MM.1S (cell line): ENCODE measurements around the gene PRPF6.

Experiments
- DNase-seq: peaks from one replicate; pipeline ENCODE4 v3.0.0-alpha.2; 2015
- H2AFZ ChIP-seq: fragments of 300-600 bp; sonication (generic); 2 replicates; pipeline ENCODE4 v1.6.0; 2016; ENCODE audit warnings: antibody characterized with exemption, low read length
- H3F3A ChIP-seq: fragments of 300-600 bp; sonication (generic); 2 replicates; pipeline ENCODE4 v1.6.1; 2016; ENCODE audit warnings: mild to moderate bottlenecking, antibody characterized with exemption, low read length, moderate library complexity, mixed read lengths; ENCODE audit not compliant: insufficient read depth
- H3K27ac ChIP-seq: fragments of 300-600 bp; sonication (generic); 2 replicates; pipeline ENCODE4 v1.5.1; 2016; ENCODE audit warnings: mild to moderate bottlenecking, low read length
- H3K27me3 ChIP-seq: fragments of 300-600 bp; sonication (generic); replicated peaks from 2 replicates; pipeline ENCODE4 v1.6.0; 2016; ENCODE audit warnings: low read length; ENCODE audit not compliant: insufficient read depth
- H3K36me3 ChIP-seq: fragments of 300-600 bp; sonication (generic); replicated peaks from 2 replicates; pipeline ENCODE4 v1.6.1; 2016; ENCODE audit warnings: mild to moderate bottlenecking, low read length, mixed read lengths; ENCODE audit not compliant: insufficient read depth
- H3K4me1 ChIP-seq: fragments of 300-600 bp; sonication (generic); 2 replicates; pipeline ENCODE4 v1.6.1; 2016; ENCODE audit warnings: low read length, mixed read lengths
- H3K4me2 ChIP-seq: fragments of 300-600 bp; sonication (generic); 2 replicates; pipeline ENCODE4 v1.6.0; 2016; ENCODE audit warnings: low read depth, low read length
- H3K4me3 ChIP-seq: fragments of 300-600 bp; sonication (generic); 2 replicates; pipeline ENCODE4 v1.5.1; 2016; ENCODE audit warnings: low read length, mixed read lengths
- H3K79me2 ChIP-seq: fragments of 300-600 bp; sonication (generic); 2 replicates; pipeline ENCODE4 v1.6.1; 2016; ENCODE audit warnings: mixed run types, low read length, mixed read lengths
- H3K9ac ChIP-seq: fragments of 300-600 bp; sonication (generic); 2 replicates; pipeline ENCODE4 v1.6.1; 2016; ENCODE audit warnings: low read length, mixed read lengths
- H3K9me2 ChIP-seq: fragments of 300-600 bp; sonication (generic); replicated peaks from 2 replicates; pipeline ENCODE4 v1.6.1; 2016; ENCODE audit warnings: mild to moderate bottlenecking, low read length, mixed read lengths; ENCODE audit not compliant: insufficient read depth
- H3K9me3 ChIP-seq: fragments of 300-600 bp; sonication (generic); replicated peaks from 2 replicates; pipeline ENCODE4 v1.6.1; 2016; ENCODE audit warnings: mild to moderate bottlenecking, low read length, mixed read lengths; ENCODE audit not compliant: insufficient read depth
- H4K20me1 ChIP-seq: fragments of 300-600 bp; sonication (generic); 2 replicates; pipeline ENCODE4 v1.6.1; 2016; ENCODE audit warnings: mild to moderate bottlenecking, low read length, moderate library complexity, mixed read lengths; ENCODE audit not compliant: insufficient read depth
- EZH2 ChIP-seq: fragments of 300-600 bp; sonication (generic); optimal IDR thresholded peaks from 2 replicates; pipeline ENCODE3; 2017; ENCODE audit warnings: low read depth, mild to moderate bottlenecking, antibody characterized with exemption, low read length, mixed read lengths
- EZH2phosphoT487 ChIP-seq: fragments of 300-600 bp; sonication (generic); IDR thresholded peaks from 2 replicates; pipeline ENCODE4 v1.6.1; 2018; ENCODE audit warnings: antibody characterized with exemption, low read length
- TF ChIP-seq, protein P1 (sequence below): fragments of 300-600 bp; sonication (generic); IDR thresholded peaks from 2 replicates; pipeline ENCODE4 v1.5.1; 2016; ENCODE audit warnings: antibody characterized with exemption, low read length, mixed read lengths

Gene PRPF6

DNA sequence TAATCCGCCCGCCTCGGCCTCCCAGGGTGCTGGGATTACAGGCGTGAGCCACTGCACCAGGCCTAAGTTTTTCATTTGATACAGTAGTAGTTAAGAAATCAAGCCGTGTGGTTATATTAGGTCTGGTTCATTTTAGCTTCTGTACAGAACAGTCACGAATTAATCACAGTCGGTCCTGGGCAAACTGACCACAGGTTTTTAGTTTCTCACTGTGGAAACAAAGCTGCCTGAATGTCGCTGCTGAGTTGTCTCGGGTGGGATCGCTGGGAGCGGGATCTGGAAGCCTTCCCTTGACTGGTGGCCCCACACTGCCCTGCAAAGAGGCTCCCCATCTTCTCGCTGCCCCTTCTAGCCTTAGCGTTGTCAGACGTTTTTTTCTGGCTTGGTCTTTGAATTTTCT, 43.3 kb upstream of the PRPF6 start:
- Histone ChIP-seq H3K36me3 (no peaks in the 10 kb centered on the region; the same call in 1 of the 2 replicates), H4K20me1 (no peaks in the 10 kb centered on the region), H3K4me1 (no peaks in the 10 kb centered on the region)

DNA sequence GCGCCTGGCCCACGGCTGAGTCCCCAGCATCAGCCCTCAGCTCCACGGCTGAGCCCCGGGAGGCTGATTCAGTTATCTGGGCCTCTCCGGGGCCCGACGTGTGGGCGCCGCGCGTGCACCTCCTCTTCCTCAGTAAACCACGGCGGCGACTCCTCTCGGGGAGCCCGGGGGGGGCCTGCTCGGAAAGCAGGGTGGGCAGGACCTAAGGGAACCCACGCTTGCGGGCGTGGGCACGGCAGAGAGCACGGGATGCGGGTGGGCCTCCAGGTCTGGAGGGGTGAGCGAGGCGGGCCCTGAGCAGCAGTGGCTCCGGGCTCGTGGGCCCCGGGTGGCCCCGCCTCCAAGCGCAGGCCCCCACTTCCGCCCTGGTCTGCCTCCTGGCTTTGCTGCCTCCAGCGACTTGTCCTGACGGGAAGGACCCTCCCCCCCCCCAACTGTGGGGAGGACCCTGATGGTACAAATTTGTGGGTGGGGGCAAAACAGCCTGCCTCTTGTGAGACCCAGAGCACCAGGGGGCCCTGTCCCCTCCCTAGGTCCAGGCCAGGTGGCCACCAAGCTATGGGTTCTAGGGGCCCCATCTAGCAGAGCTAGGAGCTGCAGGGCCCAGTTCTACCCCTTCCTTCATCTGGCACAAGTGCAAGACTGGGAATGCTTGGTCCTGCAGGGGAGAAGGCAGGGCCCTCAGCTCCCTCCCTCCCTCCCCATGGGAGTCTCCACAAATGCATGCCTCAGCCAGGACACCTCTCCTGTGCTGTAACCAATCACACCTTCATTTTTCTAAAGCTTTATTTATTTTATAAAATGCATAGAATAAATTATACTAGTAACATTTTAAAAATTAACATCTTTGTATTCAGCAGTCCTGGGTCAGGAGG, 41.6 kb upstream of the PRPF6 start:
- H4K20me1 ChIP-seq, result no peaks in the 10 kb centered on the region
- H3K27me3 ChIP-seq, result no peaks in the 10 kb centered on the region
- no peak for DNase-seq
- TF ChIP-seq EZH2 (no peak), EZH2phosphoT487 (no peak)
- TF ChIP-seq, protein P1, sequence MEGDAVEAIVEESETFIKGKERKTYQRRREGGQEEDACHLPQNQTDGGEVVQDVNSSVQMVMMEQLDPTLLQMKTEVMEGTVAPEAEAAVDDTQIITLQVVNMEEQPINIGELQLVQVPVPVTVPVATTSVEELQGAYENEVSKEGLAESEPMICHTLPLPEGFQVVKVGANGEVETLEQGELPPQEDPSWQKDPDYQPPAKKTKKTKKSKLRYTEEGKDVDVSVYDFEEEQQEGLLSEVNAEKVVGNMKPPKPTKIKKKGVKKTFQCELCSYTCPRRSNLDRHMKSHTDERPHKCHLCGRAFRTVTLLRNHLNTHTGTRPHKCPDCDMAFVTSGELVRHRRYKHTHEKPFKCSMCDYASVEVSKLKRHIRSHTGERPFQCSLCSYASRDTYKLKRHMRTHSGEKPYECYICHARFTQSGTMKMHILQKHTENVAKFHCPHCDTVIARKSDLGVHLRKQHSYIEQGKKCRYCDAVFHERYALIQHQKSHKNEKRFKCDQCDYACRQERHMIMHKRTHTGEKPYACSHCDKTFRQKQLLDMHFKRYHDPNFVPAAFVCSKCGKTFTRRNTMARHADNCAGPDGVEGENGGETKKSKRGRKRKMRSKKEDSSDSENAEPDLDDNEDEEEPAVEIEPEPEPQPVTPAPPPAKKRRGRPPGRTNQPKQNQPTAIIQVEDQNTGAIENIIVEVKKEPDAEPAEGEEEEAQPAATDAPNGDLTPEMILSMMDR, result no peak
- no peak overlapping the region for H3K9ac ChIP-seq
- no peak overlapping the region for H3K27ac ChIP-seq
- H3F3A ChIP-seq, result no peaks in the 10 kb centered on the region
- H2AFZ ChIP-seq, result no peak overlapping the region
- no peaks in the 10 kb centered on the region for H3K9me3 ChIP-seq
- H3K36me3 ChIP-seq, result no peaks in the 10 kb centered on the region; the same call in 1 of the 2 replicates
- H3K4me1 ChIP-seq, result no peaks in the 10 kb centered on the region
- H3K9me2 ChIP-seq, result no peaks in the 10 kb centered on the region
- H3K4me2 ChIP-seq, result no peak overlapping the region
- H3K4me3 ChIP-seq, result no peak overlapping the region
- H3K79me2 ChIP-seq, result 0 out of 2 replicates have a peak, but pooled peaks cover 5% of the 10 kb centered on the region

More for the DNA sequence above, 43.3 kb upstream of the PRPF6 start:
- H3K27me3 ChIP-seq, result no peaks in the 10 kb centered on the region
- DNase-seq, result no peak
- H3K4me3 ChIP-seq, result no peak overlapping the region
- TF ChIP-seq EZH2phosphoT487 (no peak), EZH2 (no peak)
- TF ChIP-seq, protein P1, result no peak
- no peak overlapping the region for H3K27ac ChIP-seq
- H3K79me2 ChIP-seq, result 0 out of 2 replicates have a peak, but pooled peaks cover 5% of the 10 kb centered on the region
- no peaks in the 10 kb centered on the region for H3K9me2 ChIP-seq
- H3K9ac ChIP-seq, result no peak overlapping the region
- no peaks in the 10 kb centered on the region for H3F3A ChIP-seq
- no peak overlapping the region for H3K4me2 ChIP-seq
- no peak overlapping the region for H2AFZ ChIP-seq
- H3K9me3 ChIP-seq, result no peaks in the 10 kb centered on the region

DNA sequence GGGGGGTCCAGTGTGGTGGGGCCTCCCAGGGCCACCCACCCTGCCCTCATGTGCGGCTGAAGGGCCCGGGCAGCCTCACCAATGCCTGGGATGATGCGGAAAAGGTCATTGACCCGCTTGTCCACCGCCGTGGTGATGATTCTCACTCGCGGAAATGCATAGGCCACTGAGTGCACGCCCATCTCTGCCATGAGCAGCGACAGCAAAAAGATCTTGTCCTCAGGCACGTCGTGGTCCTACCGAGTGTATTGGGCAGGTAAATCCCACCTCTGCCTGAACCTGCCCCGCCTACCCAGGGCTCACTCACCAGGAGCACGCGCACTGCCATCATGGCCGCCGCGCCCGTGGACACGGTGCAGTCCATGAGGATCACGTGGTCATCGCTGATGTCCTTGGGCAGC, 40.9 kb upstream of the PRPF6 start:
- H4K20me1 ChIP-seq, result no peaks in the 10 kb centered on the region
- no peak overlapping the region for H2AFZ ChIP-seq
- no peak overlapping the region for H3K27ac ChIP-seq
- peaks cover 10% of the 10 kb centered on the region; the same call in 1 of the 2 replicates for H3K79me2 ChIP-seq
- no peaks in the 10 kb centered on the region for H3K9me3 ChIP-seq
- no peak overlapping the region for H3K4me2 ChIP-seq
- no peaks in the 10 kb centered on the region for H3K27me3 ChIP-seq
- H3K9ac ChIP-seq, result no peak overlapping the region
- H3K4me3 ChIP-seq, result no peak overlapping the region
- no peak for DNase-seq
- H3K9me2 ChIP-seq, result no peaks in the 10 kb centered on the region
- TF ChIP-seq, protein P1, result no peak
- no peak for TF ChIP-seq EZH2
- no peak for TF ChIP-seq EZH2phosphoT487
- H3K4me1 ChIP-seq, result no peaks in the 10 kb centered on the region
- no peaks in the 10 kb centered on the region for H3F3A ChIP-seq
- no peaks in the 10 kb centered on the region; the same call in 1 of the 2 replicates for H3K36me3 ChIP-seq
